Measurements from ENCODE around the gene LPIN3. TPM values are rescaled to one million over a fixed set of nuclear protein-coding genes. Genes with fewer than 3 reads are reported as not detected.

LPIN3 gene
- polyA plus RNA-seq, 1 of the 3 experiments (the other 2 are of a cell fraction) = 0.21 TPM

- WGBS (ENCODE audit: low lambda C conversion rate) = 66% methylated on average over 7 of the region's 9 CpGs
- Histone ChIP-seq H3F3A (replicated peaks; ENCODE audit: insufficient read depth) (no peaks in the 10 kb centered on the region), H3K4me1 (ENCODE audit: control insufficient read depth in 1 of 2, insufficient read depth in 2 of 2, low read depth in 1 of 2, low read length in 1 of 2) (peaks cover 0 to 18% of the 10 kb centered on the region in 2 experiments; a peak in 1 of 4 replicates), H4K20me1 (ENCODE audit: insufficient read depth) (no peaks in the 10 kb centered on the region), H3K4me2 (no peak overlapping the region), H3K79me2 (ENCODE audit: insufficient read depth) (no peaks in the 10 kb centered on the region), H3K9me3 (no peaks in the 10 kb centered on the region), H3K27ac (ENCODE audit: low read depth in 2 of 2, low read length in 1 of 2) (peak overlapping the region in 1 of 2 experiments; percentile 78; a peak in 2 of 4 replicates), H3K36me3 (replicated peaks in 1 of 2; ENCODE audit: control insufficient read depth in 1 of 2, insufficient read depth in 2 of 2, low read length in 1 of 2) (peaks cover 21 to 90% of the 10 kb centered on the region in 2 experiments), H2AFZ (ENCODE audit: low read depth) (no peak overlapping the region), H3K9me2 (no peaks in the 10 kb centered on the region), H3K9ac (no peak overlapping the region), H3K4me3 (ENCODE audit: low read depth in 2 of 2, low read length in 1 of 2) (no peak overlapping the region), H3K27me3 (ENCODE audit: insufficient read depth) (no peaks in the 10 kb centered on the region)
- TF ChIP-seq RXRA (IDR thresholded peaks at IDR 0.05; ENCODE audit: borderline replicate concordance, low read depth) (no peak), PBX3 (IDR thresholded peaks at IDR 0.05) (no peak), RAD21 (IDR thresholded peaks at IDR 0.05; ENCODE audit: low read length) (0 out of 2 replicates have a peak, but pooled peaks have one; percentile 12)
- peak; percentile 78 for DNase-seq
- CTCF ChIA-PET = interaction anchor here (0.7 to 3.8 kb wide), 6 partner anchors 11 to 69 kb away, joined by 3 to 29 read pairs (median 3); no protein-coding TSS in a partner anchor
- POLR2A ChIA-PET = no interaction called here
These were observed 68.4 kb downstream of the LPIN3 start for GRCh38 chr20:41408986-41409385.

Other genes starting within 250 kb of the LPIN3 start
- 81.4 and 81.9 TPM in 2 replicates for gene PLCG1, start 203.3 kb upstream of the LPIN3 start, polyA plus RNA-seq (2012; rRNA removed)
- gene ZHX3, start 23.1 kb upstream of the LPIN3 start, polyA plus RNA-seq (2012; rRNA removed) = 6.0 and 6.9 TPM in 2 replicates
- 0.02 and 0.08 TPM in 2 replicates for gene EMILIN3, start 26.0 kb downstream of the LPIN3 start, polyA plus RNA-seq (2012; rRNA removed)